Ecto neural progenitor cell (in vitro differentiated cells): Measurements from ENCODE around the gene ITGA2.
"Not testable (repeated sequence)": the region's sequence is repeated elsewhere in the genome, so short reads cannot be mapped to it uniquely, and the experiment has no call there.

Experiments used
- DNase-seq: peaks from one replicate; pipeline ENCODE4 v3.0.0-alpha.2; 2018; ENCODE audit warnings: low spot score

The ITGA2 gene

DNA sequence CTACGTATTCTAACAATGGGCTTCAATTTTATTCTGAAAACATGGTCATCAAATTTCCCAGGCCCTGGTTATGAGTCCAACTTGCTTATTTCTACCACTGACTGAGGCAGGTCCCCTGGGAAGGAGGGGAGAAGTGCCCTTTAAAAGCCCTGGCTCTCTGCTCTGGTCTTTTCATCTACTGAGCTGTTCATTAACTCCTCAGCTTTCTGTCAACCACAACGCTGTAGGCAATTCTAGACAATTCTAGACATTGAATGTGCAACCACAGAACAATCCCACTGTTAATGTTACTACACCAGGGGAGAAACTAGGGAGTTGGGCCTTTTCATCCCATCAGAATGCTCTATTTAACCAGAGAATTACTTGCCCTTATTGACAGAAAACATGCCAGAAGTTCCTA, 110.4 kb downstream of the ITGA2 start:
- no peak for DNase-seq

DNA sequence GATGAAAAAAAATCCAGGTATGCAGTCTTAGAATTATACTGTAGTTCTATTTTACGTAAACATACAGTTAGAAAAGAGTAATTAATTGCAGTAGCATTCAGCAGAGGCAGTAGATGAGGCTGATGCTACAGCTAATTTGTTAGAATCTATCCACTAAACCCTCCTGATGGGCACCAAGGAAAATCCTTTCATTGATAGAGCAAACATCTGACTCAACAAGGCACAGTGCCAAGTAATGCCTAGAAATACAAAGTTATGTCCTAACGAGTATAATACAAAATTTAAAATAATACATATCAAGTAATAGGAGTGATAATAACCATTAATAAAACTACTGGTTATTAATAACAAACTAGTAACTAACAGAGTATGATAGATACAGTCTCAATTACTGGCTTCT, 111.5 kb downstream of the ITGA2 start:
- no peak for DNase-seq

DNA sequence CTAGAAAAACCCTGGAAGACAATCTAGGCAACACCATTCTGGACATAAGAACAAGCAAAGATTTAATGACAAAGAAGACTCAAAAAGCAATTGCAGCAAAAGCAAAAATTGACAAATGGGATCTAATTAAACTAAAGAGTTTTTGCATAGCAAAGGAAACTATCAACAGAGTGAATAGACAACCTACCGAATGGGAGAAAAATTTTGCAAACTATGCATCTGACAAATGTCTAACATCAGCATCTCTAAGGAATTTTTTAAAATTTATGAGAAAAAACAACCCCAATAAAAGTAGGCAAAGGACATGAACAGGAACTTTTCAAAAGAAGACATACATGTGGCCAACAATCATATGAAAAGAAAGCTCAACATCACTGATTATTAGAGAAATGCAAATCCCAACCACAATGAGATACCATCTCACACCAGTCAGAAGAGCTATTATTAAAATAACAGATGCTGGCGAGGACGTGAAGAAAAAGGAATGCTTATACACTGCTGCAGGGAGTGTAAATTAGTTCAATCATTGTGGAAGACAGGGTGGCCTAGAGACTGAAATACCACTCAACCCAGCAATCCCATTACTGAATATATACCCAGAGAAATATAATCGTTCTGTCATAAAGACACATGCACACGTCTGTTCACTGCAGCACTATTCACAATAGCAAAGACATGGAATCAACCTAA, 116.6 kb downstream of the ITGA2 start:
- DNase-seq: no peak

DNA sequence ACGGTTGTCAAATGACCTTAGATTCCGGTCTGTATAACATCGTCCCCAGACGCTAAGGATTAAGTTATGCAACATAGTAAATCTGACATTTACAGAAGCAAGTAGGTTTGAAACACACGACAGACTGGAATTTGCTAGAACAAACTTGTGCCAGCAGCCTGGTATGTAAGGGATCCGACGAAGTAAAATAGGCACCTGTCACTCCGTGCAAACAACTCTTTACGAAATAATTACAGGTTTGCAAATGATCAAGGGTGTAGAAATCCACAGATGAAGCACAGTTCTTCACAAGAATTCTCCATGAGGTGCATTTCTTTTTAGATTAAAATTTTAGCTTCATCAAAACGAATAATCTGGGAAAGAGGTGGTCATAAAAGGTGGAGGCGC, 119.9 kb downstream of the ITGA2 start:
- no peak for DNase-seq

DNA sequence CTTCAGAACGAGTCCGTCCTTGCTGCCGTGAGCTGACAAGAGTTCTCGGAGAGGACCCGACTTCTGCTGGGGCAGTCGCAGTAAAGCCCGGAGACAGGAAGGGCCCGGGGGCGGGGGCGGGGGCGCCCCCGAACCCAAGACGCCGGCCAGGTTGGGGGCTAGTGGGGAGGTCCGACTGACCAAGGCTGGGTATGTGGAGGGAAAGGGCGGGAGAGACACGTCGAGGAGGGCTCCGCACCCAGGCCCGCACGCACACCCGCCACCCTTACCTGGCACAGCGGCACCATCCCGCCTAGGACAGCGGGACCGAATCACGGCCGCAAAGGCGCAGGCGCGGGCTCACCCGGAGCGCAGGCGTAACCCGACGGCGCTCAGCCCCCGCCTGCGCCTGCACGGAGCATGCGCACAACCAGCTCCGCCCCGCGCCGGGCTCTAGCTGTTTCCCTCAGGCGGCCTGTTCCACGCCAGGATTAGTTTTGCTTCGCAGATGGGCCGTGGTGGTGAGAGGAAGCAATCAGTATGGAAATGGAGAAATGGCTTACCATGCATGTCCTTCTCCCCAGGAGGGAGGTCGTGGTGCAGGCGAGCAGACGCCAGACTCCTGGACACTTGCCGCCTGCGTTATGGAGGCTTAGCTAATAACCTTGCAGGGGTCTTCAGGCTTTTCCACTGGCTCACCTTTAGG, 120.4 kb downstream of the ITGA2 start, which contains the start of gene MOCS2:
Gene MOCS2, minus strand, starts transcription at position 315 of the 685 bp plus-strand sequence. CDS start 2,583 bp downstream, outside the sequence.
- peak; percentile 93 for DNase-seq

DNA sequence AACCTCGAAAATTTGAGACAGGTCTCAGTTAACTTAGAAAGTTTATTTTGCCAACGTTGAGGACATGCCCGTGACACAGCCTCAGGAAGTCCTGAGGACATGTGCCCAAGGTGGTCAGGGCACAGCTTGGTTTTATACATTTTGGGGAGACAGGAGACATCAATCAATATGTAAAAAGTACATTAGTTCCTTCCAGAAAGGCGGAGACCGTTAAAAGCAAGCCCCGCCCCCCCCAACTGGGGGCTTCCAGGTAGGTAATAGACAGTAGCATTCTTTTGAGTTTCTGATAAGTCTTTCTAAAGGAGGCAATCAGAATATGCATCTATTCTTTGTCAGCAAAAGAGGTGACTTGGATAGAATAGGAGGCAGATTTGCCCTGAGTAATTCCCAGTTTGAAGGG, 121.0 kb downstream of the ITGA2 start:
- no peak for DNase-seq

DNA sequence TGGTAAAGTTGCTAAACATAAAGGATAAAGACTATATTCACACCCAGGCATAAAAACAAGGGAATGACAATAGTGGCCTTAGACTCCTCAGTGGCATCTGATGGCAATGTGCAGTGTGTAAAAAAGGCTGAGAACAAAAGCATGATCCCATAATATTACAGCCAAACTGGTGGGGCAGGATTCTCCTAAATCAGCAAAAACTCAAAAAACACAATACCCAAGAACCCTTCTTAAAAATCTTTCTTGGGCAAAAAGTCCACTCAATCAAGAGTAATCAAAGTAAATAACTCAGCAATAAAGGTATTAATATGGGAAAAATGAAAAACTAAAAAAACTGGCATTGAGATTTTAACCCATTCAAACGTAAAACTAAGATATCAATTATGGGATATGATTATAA, 122.0 kb downstream of the ITGA2 start:
- no peak for DNase-seq

DNA sequence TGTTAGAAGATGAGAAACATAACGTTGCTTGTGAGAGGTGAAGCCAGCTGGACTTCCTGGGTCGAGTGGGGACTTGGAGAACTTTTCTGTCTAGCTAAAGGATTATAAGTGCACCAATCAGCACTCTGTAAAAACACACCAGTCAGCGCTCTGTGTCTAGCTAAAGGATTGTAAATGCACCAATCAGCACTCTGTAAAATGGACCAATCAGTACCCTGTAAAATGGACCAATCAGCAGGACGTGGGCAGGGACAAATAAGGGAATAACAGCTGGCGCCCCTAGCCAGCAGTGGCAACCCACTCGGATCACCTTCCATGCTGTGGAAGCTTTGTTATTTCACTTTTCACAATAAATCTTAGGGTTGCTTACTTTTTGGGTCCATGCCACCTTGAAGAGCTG, 123.2 kb downstream of the ITGA2 start:
- DNase-seq: not testable (repeated sequence)

DNA sequence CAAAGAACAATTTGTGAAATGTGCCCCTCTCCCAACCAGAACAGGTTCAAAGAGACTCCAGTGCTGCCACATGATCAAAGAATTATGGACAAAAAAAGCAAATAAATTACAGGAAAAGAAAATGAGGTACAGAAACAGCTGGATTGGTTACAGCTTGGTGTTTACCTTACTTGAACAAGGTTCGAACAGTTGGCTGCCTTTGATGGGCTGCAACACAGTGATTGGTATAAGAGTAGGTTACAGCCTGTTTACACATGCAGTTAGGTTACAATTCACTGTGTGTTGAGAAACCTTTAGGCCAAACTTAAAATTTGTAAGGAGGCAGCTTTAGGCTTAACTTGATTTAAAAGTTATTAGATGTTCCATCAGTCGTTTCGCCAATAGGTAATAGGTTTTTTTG, 123.8 kb downstream of the ITGA2 start:
- DNase-seq: no peak

DNA sequence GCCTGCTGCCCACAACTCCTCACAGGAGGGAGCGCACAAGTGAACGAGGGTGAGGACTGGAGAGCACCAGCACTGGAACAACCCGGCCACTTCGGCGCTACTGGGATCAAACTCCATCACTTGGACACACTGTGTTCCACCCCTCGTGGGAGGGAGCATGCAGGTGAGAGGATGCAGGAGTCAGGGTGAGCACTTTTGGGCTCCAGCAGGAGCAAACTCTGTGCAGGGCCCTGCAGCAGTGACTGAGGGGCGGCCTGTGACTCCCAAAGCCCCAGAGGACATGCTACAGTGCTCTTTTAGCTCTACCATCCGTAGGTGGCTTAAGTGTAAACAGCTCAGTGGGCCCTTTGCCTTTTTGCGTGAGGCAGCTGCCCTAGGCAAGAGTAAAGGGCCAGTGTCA, 124.8 kb downstream of the ITGA2 start:
- DNase-seq: no peak

DNA sequence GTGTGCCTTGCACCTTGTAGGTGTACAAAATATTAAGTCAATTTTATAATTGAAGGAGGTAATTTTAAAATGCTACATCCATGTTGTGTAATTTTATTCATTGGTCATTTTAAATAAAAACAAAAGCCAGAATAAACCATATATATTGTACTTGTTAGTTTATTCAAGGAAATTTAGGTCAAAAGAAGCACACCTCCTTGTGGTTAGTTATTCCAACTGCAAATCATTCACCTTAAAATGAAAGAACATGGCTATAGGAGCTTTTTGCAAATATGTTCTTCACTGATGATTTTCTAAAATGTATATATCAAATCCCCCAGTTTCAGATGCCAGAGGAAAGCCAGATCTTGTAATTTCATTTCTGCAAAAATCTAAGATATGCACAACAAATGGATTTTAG, 125.8 kb downstream of the ITGA2 start:
- no peak for DNase-seq

DNA sequence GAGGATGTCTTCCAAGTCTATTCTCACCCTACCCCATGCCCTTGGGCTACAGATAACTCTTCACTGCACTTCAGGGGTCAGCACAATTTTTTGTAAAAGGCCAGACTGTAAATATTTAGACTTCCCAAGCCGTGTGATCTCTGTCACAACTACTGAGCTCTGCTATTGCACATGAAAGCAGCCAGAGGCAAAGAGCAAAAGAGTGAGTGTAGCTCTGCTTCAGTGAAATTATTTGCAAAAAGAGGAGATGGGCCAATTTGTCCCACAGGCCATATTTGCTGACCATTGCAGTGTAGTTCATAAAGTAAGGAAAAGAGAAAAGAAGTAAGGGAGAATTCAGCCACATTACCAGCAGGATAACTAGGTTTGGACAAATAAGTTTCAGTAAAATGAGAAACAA, 127.4 kb downstream of the ITGA2 start:
- DNase-seq: no peak

DNA sequence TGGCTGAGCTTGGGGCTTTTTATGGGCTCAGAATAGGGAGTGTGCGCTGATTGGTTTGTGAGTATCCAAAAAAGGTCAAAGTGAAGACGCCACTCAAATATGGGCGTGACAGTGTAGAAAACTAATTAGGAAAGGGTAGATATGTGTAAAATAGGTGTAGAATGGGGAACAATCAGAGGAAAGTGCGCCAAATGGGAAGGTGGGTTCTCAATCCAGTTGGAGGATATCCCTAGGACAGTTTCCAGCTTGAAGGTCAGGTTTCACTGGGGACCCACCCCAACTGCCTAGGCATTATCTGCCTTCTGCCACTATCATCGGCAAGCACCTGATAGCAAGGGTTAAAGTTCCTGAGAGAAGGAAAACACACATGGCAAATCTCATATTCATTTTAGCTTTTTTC, 129.7 kb downstream of the ITGA2 start:
- DNase-seq: no peak

DNA sequence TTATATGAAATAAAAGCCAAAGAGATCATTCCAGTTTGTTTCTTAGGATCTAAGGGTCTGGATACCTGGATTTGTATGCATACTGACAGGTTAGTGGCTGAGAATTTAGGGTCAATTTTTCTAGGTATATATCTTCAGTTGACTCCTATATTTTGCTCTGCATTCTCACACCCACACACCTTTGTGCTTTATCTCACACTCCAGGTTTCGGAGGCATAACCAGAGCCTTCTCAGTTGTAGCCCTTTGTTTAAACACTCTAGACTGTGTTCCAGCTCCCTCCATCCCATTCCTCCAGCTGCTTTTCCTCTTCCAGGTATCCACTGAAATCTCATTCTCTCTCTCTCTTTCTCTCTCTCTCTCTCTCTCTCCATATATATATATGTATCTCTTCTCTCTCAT, 131.0 kb downstream of the ITGA2 start:
- DNase-seq: no peak

DNA sequence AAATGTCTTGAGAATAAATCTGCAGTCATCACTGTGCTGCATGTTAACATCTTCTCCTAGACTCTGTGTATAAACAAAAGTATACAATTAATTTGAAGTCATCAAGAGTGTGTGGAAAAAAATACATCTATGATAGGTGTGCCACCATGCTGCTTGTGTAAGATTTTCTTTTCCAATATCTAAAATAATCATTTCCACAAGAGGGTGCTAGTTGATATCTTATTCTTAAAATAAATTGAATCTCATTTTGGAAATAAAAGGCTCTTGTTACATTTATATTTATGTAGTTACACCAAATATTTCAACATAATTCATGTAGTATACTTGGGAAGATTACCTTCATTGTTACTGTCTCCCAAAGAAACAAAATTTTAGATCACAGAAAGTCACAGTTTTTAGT, 134.6 kb downstream of the ITGA2 start:
- no peak for DNase-seq

DNA sequence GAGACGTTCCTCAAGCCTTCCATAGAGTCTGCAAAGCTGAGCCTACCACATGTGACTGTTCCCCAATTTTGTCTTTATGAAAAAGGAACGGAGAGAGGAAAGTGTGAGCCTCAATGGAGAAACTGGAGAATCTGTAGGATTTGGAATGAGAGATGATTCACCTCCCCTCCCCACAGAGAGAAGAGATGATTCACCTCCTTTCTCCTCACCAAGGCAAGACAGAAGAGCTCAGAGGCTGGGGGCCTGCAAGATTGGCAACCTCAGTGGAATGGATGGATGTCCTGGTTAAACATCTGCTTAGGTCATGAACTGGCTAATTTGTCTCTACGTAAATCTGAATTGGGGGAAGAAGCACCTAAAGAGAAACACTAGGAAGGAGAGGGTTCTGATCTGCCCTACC, 137.4 kb downstream of the ITGA2 start:
- DNase-seq: no peak

DNA sequence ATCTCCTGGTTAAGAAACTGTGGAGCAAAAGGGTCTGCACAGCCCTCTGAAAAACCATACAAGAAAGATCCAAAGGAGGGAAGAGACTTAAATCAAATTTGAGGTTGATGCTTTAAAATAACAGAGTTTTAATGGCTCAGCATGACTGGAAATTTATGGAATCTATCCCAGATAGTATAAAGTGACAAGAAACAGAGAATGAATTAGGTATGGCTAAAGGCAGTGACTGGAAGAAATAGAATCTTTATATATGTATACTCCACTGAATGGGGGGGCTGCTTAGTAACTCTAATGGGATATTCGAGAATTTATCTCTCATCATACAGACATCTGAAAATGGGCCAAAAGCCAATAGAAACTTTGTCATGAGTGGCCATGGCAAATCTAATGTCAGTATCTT, 138.0 kb downstream of the ITGA2 start:
- no peak for DNase-seq

DNA sequence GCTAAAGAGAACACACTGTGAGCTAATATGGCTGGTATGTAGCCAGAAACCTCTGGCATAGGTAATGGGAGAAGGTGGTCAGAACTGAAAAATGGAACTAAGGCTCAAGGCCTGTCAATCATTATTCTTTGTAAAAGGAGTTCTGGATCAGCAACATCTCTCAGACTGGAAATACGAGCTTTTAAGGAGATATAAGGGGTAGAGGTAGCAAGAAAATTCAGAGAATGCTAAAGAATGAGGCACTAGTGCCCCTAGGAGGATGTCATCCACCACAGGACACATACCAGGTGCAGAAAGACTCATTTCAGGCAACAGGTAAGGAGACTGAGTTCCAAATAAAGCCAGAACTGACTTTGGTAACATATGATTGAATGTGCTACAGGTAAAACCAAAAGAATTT, 139.3 kb downstream of the ITGA2 start:
- DNase-seq: no peak

DNA sequence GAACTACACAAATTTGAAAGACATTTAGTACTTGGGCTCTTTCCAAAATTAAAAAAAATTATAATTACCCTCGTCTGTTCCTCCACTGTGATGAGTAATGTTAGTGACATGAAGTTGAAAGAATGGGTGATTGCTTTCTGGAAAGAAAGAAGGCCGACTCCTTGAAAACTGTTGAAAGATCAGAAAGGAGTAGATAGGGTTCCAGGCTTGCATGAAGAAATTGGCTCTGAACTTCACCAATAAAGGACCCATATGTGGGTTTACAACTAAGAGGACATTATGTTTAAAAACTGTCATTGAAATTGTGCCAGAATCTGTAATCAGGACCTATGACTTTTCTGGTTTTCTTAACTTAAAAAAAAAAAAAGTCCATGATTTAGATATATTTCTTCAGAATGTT, 141.1 kb downstream of the ITGA2 start:
- DNase-seq: no peak

DNA sequence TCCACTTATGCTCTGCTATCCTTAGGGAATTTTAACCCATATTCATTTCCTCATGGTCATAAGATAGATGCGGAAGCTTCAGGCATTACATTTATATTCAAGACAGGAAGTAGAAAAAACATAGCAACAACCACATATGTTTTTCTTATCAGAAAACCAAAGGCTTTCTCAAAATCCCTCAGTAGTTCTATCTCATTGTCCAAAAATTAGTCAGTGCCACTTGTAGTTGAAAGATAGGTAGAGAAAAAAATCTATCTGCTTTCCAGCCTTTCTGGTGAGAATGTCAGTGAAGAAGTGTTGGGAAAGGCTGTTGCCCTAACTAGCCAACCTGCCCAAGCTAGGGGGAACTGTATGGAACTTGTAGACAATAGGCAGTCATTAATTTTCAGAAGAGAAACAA, 143.9 kb downstream of the ITGA2 start:
- no peak for DNase-seq
